Glomerular endothelial cell (primary cell): ENCODE data around the gene EPS8L1. TPM values are rescaled to one million over a fixed set of nuclear protein-coding genes. Genes with fewer than 3 reads are reported as not detected.

Experiments used
- total RNA-seq: library from RNA; depleted of rRNA; stranded (reverse); fragments of >200 nt; gene quantifications from 2 replicates; pipeline ENCODE4 v1.2.3, GENCODE V29; 2015

The EPS8L1 gene
- total RNA-seq, 1 donor from 2014 or later, result 10.6 TPM

Other genes with a start within 250 kb of the EPS8L1 start
- gene KIR2DS4, start 243.2 kb upstream of the EPS8L1 start, total RNA-seq, result not detected in 2 replicates
- gene KIR3DL2, start 225.4 kb upstream of the EPS8L1 start, total RNA-seq, result not detected in 2 replicates
- gene FCAR, start 201.6 kb upstream of the EPS8L1 start, total RNA-seq, result 1.1 TPM in 1 of 2 replicates, not detected in the other
- not detected in 2 replicates for gene NCR1, start 169.7 kb upstream of the EPS8L1 start, total RNA-seq
- not detected in 2 replicates for gene NLRP7, start 128.3 kb upstream of the EPS8L1 start, total RNA-seq
- gene NLRP2, start 109.5 kb upstream of the EPS8L1 start, total RNA-seq, result 12.3 and 15.1 TPM in 2 replicates
- not detected in 2 replicates for gene GP6, start 37.6 kb upstream of the EPS8L1 start, total RNA-seq
- 7.5 and 13.1 TPM in 2 replicates for gene RDH13, start 12.7 kb upstream of the EPS8L1 start, total RNA-seq
- 108 and 137 TPM in 2 replicates for gene PPP1R12C, start 41.8 kb downstream of the EPS8L1 start, total RNA-seq
- gene TNNT1, start 73.3 kb downstream of the EPS8L1 start, total RNA-seq, result 1.5 TPM in 1 of 2 replicates, not detected in the other
- not detected in 2 replicates for gene TNNI3, start 81.9 kb downstream of the EPS8L1 start, total RNA-seq
- 1.6 and 1.7 TPM in 2 replicates for gene DNAAF3, start 90.7 kb downstream of the EPS8L1 start, total RNA-seq
- 0.06 and 0.92 TPM in 2 replicates for gene SYT5, start 104.4 kb downstream of the EPS8L1 start, total RNA-seq
- gene PTPRH, start 133.6 kb downstream of the EPS8L1 start, total RNA-seq, result 0.29 and 1.8 TPM in 2 replicates
- gene TMEM86B, start 152.9 kb downstream of the EPS8L1 start, total RNA-seq, result 1.5 and 2.8 TPM in 2 replicates
- 49.6 and 66.3 TPM in 2 replicates for gene PPP6R1, start 183.1 kb downstream of the EPS8L1 start, total RNA-seq
- 30.5 and 36.0 TPM in 2 replicates for gene HSPBP1, start 204.2 kb downstream of the EPS8L1 start, total RNA-seq
- 1.2 and 3.0 TPM in 2 replicates for gene BRSK1, start 208.1 kb downstream of the EPS8L1 start, total RNA-seq
- gene TMEM150B, start 249.5 kb downstream of the EPS8L1 start, total RNA-seq, result not detected in 2 replicates